HG03520 (cell line): Measurements from ENCODE around the gene SMURF2.
"Not testable (repeated sequence)": the region's sequence is repeated elsewhere in the genome, so short reads cannot be mapped to it uniquely, and the experiment has no call there.

Experiments
- ATAC-seq: cut with Tn5 transposase; IDR thresholded peaks from one replicate; pipeline ENCODE4 v1.9.1; 2021; ENCODE audit warnings: mild to moderate bottlenecking, moderate library complexity; ENCODE audit not compliant: unreplicated experiment

Gene SMURF2

DNA sequence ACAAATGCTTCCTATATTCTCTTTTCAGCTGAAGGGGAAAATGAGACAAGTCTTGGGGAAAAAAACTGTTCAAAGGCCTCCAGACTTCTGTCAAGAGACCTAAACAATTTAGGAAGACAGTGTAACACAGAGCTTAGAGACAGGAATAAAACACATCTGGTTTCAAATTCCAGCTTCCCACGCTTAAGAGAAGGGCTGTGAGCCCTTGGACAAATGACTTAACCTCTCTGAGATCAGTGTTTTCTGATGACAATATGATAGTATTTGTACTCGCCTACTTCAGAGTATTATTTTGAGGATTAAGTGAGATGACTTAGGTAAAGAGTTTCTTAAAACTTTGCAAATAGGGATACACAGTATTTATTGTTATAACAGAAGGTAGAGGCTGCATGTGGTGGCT is 29.5 kb downstream of the SMURF2 start:
- ATAC-seq = no peak

DNA sequence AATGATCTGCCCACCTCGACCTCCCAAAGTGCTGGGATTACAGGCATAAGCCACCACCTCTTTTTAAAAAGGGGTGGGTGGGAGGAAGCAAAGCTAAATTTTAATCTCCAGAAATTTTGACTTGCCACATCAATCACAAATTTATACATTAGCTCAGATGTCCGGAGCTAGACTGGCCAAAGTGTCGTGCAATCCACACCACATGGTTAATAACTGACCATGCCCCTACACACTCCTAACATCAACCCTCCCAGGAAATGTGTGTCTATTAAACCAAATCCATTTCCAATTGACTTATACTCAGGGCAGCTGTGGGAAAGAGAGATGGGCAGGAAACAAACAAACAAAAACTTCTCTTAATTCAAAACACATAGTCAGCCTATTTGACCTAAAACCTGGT is 29.9 kb downstream of the SMURF2 start:
- ATAC-seq = no peak

DNA sequence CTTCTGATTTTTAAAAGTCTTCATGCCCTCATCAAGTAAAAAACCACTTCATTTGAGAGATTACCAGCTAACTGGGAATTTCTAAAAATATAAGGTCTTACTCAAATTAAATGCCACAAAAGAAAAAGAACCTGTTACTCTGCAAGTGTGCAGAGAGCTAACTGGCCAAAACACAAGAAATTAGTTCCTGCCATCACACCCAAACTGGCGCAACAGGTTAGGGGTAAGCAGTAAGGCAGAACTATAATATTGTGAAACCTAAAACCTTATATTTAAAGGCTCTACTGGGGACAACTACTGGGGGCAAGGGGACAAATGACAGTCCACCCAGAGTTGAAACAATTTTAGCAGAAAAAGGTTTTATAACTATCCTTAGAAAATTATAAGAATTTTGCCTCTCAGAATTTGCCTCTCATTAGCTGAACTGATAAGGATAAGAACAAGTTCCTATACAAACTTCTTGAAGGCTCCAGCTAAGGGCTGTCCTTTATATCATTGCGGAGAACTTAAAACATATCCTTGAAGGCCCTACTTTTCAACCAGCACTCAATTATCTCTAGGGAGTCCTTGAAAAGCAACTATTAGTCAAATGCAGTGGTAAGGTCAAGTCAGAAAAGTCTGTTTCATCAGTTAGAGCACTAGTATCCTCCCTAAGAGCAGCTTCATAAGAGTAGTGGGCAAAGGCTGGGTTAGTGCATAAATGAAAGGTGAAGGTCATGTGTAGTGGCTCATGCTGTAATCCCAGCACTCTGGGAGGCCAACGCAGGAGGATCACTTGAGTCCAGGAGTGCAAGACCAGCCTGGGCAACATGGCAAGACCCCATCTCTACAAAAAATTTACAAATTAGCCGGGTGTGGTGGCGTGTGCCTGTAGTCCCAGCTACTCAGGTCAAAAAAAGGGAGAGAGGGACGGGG is 31.5 kb downstream of the SMURF2 start:
- ATAC-seq = no peak

DNA sequence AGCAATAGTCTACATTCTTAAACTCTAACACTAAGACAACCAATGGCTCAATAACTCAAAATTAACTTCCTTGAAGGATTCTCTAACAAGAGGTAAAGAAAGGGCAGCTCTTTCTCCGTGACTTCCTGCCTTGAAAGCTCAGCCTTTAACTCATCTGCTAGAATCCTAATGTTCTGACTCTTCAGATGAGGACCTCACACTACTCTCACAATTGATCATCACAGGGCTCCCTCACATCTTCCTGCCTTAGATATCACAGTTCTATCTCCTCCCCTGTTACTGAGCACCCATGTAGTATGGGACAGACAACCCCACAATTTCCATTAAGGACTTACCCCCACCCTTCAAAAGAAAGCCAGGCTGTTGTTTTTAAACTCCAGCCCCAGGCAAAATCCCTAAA is 33.5 kb downstream of the SMURF2 start:
- ATAC-seq = no peak

DNA sequence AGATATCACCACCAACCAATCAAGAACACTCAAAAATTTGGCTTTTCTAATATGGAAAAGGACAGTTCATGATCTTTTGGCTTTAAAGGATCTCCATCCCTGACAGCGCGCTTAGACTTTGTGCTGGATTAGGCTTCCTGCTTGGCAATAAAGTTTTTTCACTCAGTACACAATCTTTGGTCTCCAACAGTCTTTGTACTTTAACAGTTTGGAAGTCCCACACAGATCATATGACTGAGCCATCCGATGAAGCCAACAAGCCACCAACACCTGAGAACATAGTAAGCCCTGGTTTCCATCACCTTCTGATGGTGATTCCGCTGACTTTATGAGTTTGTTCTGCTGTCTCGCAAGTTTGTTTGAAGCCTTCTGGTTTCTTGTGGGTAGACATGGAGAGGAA is 34.3 kb downstream of the SMURF2 start:
- no peak for ATAC-seq

DNA sequence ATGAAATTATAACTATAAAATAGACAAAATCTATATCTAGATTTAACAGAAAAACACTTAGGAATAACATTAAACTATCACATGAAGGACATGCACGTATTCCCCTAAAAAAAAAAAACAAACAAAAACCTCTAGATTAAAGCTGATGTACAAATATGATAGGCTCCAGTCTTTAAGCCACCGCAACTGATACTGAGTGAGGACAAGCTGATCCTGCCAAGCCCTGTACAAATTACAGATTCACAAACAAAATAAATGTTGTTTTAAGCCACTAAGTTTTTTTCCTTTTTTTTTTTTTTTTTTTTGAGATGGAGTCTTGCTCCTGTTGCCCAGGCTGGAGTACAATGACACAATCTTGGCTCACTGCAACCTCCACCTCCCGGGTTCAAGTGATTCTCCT is 35.3 kb downstream of the SMURF2 start:
- ATAC-seq = no peak

DNA sequence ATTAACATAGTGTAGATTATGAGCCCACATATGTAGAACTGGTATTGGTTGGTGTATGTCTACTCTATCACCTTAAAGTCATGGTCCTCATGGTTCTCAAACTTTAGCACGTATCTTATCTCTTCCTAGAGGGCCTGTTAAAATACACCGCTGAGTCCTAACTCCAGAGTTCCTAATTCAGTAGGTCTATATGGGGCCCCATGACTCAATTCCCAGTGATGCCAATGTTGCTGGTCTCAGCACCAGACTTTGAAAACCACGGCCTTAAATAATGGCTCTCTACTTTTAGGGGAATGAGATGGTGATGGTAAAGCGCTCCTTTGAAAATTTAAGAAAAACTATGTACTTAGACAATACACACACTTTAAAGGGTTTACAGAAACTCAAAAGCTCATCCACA is 36.6 kb downstream of the SMURF2 start:
- ATAC-seq = no peak

DNA sequence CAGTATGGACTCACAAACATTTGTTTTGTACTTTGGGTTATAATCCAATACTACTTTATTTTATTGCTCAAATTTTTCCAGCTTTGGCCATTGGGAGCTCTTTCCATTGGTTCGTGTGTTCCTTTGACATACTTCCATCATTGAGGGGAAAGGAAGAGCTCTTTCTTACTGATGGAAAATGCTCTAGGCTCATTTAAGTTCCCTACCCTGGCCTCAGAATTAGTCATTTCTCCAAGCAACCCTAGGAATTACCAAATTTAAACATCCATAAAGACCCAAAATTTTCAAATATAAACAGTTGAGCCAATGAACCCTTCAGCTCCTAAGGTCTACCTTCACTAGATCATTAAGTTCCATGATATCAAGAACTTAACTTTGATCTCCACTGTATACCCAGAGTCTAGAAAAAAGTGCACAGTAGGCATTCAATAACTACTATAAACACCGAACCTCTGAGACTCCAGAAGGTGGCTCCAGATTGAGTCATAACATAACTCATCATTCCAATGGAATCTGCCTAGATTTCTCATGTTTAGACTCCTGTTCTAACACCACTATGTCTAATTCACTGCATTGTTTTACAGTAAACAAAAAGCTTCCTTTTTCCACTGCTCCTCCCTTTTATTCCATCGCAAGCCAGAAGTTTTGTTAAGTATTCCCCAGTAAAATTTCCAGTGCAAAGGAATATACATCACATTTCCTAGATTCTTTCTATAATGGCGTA is 39.0 kb downstream of the SMURF2 start:
- ATAC-seq = no peak

DNA sequence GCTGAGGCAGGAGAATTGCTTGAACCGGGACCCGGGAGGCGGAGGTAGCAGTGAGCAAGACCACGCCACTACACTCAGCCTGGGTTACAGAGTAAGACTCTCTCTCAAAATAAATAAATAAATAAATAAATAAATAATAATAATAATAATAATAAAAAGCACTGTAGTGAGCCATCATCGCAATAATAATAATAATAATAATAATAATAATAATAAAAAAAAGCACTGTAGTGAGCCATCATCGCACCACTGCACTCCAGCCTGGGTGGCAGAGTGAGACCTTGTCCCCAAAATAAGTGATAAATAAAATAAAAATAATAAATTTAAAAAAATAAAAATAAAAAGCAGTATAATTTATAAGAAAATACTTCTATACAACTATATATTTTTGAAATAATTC is 40.3 kb downstream of the SMURF2 start:
- ATAC-seq = no peak

DNA sequence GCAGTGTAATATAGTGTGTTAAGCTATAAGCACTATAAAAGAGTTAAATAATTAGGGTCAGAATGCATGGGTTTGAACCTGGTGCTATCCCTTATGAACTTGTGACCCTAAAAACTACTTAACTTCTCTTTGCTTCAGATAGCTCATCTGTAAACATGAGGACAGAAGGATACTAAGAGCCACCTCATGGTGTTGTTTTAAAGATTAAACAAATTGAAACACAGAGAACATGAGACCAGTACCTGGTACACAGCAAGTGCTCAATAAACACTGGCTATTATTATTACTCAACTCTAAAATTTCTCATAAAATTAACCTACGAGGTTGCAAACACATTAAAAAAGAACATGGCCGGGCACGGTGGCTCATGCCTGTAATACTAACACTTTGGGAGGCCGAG is 43.3 kb downstream of the SMURF2 start:
- ATAC-seq = no peak

DNA sequence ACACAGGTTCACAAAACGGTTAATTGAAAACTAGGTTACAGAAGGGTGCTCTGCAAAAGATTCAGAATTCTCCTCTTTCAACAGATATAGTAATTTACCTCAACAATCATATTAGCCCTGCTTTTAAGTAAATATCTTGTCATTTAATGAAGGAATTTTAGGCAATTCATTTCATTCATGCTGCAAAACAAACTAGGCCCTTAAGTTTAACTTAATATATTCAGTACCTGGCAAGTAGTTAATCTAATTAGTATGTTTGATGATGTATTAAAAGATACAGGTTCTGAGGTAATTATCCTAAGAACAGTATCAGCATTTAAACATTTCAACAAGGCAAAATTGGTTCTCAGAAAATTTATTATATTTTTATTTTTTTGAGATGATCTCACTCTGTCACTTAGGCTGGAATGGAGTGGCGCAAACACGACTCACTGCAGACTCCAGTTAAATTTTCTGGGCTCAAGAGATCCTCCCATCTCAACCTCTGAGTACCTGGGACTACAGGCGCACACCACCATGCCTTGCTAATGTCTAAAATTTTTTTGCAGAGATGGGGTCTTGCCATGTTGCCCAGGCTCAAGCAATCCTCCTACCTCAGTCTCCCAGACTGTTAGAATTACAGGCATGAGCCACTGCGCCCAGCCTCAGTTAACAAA is 44.9 kb downstream of the SMURF2 start:
- no peak for ATAC-seq

DNA sequence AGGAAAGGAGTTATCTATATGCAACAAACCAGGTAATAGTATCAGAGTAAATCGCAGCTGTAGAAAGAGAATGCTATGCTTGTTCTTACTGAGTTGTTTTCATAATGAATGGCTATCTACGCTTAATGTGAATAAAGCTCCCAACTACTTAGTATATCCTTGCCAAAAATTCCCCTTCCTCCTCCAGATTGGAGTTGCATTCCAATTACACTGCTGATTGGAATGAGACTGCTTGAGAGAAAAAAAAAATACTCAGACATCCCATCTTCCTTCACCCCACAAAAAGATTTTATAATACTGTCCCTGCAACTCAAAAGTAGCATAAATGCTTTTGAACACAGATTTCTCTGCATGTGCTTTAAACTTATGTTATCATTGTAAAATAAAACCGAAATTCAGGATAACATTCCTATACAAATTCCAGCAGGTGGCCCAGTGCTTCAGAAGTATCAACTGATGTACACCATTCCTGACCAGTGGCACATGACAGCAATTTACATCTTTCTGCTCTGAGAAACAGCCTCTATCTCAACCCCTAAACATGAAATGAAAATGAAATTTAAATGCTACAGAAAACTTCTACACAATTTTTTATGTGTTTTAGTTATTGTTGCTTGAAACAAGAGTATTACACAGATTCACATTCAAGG is 47.0 kb downstream of the SMURF2 start:
- ATAC-seq = no peak

DNA sequence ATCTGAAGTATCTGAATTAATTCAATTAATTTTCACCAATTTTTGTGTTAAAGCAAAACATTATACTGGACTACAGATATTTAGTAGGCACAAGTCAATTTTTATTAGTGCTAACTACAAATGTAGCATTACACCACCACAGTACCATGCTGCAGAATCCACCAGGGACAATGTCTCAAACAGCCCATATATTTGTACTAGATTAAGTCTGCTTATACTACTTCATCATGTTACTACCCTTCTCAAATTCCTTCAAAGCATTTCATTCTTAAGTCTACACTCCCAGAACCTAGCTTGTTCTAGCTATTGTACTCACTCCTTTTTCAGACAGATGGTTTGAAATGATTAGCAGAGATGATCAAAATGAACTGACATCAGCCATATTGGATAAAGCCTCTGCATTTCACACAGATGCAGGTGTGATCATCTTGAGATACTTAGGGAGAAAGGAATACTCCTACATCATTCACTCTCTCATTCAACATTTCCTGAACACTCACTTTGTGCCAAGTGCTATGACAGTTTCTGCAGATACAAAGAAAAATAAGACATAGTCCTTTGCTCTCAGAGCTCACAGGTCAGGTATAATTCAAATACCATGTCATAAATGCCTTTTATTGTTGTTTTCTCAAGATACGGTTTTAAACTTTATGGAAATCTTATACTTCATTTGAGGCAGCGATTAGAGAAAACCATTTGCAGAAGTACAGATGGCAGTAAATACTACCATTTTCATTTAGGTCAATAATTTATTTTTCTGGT is 47.7 kb downstream of the SMURF2 start:
- no peak for ATAC-seq

DNA sequence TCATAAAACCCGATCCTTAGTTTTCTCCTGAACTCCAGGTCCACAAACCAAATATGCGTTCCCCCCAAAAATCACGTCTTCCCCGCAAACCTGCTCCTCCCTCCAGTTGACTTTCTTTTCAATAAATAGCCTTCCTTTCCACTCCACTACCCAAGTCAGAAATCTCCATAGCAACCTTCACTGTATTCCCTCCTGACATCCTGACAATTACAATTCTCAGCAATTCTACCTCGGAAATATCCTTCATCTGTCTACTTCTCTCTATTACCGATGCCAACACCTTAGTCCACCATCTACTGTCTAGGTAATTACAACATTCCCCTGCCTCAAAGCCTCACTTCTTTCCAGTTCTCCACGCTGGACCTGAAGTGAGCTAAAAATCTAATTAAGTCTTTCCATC is 50.7 kb downstream of the SMURF2 start:
- ATAC-seq = no peak

DNA sequence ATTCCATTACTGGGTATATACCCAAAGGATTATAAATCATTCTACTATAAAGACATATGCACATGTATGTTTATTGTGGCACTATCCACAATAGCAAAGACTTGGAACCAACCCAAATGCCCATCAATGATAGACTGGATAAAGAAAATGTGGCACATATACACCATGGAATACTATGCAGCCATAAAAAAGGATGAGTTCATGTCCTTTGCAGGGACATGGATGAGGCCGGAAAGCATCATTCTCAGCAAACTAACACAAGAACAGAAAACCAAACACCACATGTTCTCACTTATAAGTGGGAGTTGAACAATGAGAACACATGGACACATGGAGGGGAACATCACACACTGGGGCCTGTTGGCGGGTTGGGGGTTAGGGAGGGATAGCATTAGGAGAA is 51.9 kb downstream of the SMURF2 start:
- not testable (repeated sequence) for ATAC-seq

DNA sequence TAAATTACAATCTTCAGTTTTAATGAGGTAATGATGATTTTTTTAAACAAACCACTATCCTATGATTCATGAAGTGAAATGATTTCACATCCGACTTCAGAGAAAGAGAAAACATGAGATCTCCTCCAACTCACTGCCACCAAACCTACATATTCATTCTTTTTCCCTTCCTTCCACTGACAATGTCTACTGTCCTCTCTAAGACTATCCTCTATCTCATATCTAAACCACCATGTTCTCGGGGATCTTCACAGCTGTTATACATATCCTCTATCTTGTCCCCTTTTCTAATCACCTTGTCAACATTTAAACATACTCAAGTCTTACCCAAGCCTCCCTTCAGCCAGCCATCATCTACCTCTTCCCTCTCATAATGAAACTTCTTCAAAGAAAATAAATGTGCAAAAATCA is 53.5 kb downstream of the SMURF2 start:
- no peak for ATAC-seq

DNA sequence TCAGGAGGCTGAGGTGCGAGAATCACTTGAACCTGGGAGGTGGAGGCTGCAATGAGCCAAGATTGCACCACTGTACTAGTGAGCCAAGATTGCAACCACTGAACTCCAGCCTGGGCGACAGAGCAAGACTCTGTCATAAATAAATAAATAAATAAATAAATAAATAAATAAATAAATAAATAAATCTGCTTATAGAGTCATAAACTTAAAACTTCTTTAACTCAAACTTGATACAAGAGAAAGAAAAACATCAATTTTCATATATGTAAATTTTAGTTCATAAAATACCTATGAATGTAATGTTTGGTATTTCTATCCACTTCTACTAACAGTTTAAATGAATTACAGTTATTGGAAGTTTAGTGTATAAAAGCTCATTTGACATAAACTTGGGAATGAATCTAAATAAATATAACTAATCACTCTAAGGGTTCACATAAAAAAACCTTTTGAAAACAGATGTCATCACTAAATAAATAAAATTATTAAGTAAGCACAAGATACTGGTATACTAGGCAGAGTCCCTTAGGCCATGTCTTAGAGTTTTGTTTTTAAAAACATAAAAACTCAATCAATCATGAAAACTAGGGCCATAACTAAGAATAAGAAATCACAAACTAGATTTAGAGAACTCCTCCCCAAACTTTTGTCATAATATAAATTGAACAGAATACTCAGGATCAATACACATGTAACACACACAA is 54.1 kb downstream of the SMURF2 start:
- ATAC-seq = no peak

DNA sequence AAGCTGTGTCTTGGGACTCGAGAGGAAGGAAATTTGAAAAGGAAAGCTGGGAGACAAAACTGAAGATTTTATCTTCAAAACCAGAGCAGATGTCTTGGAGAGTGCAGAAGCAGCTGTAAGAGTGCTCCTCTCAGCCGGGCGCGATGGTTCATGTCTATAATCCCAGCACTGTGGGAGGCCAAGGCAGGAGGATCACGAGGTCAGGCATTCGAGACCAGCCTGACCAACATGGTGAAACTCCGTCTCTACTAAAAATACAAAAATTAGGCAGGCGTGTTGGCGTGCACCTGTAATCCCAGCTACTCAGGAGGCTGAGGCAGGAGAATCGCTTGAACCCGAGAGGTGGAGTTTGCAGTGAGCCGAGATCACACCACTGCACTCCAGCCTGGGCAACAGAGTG is 57.6 kb downstream of the SMURF2 start:
- not testable (repeated sequence) for ATAC-seq

DNA sequence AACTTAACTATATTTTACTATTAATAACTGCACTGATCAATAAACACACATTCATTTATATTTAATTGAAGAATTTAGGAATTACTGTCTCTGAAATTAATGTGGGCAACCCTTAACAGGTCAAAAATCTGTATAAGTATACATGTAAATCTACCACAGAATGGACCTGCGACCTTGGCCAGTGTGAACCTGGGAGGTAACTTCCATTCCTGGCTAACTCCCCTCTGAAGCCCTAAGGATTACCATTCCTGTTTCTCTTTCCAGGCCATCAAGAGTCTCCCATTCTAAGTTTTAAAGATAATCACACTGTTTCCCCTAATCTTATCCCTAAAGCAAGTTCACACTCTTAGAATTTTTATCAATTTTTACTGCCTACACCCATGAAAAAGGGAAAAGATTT is 58.1 kb downstream of the SMURF2 start:
- ATAC-seq = no peak

DNA sequence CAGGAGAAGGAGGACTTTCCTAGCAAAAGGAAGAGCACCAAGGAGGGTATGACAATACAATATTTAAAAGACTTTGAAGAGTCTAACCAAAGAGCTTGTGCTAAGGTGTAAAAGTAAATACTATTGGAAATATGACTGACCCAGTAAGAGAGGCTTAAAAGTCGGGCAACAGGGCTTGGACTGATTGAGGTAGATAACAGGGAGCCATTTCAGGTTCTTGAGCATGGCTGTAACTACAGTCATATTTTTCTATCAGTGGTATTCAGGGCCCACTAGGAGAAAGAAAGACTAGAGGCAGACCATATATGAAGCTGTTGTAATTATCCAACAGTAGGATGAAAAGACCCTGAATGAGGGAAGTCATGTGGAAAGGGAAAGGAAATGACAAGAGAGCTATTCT is 62.3 kb downstream of the SMURF2 start:
- no peak for ATAC-seq
